HEK293 (cell line): ENCODE data around the gene RNF144B.

Source experiments
- FEZF1 ChIP-seq: fragments of 450-650 bp; formaldehyde crosslinking; IDR thresholded peaks from 2 replicates; pipeline ENCODE4 v1.5.1; 2016; ENCODE audit warnings: missing biosample characterization, missing genetic modification characterization
- SP3 ChIP-seq: fragments of 450-650 bp; formaldehyde crosslinking; IDR thresholded peaks from 2 replicates; pipeline ENCODE4 v1.5.1; 2016; ENCODE audit warnings: missing biosample characterization, missing genetic modification characterization
- ZBTB48 ChIP-seq: fragments of 450-650 bp; formaldehyde crosslinking; IDR thresholded peaks from 2 replicates; pipeline ENCODE4 v1.5.1; 2016; ENCODE audit warnings: missing biosample characterization, missing genetic modification characterization
- ZFP37 ChIP-seq: fragments of 450-650 bp; formaldehyde crosslinking; IDR thresholded peaks from 2 replicates; pipeline ENCODE4 v1.5.1; 2016; ENCODE audit warnings: missing biosample characterization, missing genetic modification characterization
- ZNF24 ChIP-seq: fragments of 450-650 bp; formaldehyde crosslinking; IDR thresholded peaks from 2 replicates; pipeline ENCODE4 v1.5.1; 2016; ENCODE audit warnings: missing biosample characterization, missing genetic modification characterization
- ZNF274 ChIP-seq, 2 experiments: fragments of 200-500 bp in 1 of 2; fragments of 450-650 bp in 1 of 2; sonication (Bioruptor generic) in 1 of 2; formaldehyde crosslinking in 1 of 2; IDR thresholded peaks; 2 replicates each; pipeline versions ENCODE4 v1.5.1 to v1.6.1; 2014 to 2016; ENCODE audit warnings: borderline replicate concordance in 1 of 2, inconsistent platforms in 1 of 2, low read length in 1 of 2, missing biosample characterization in 1 of 2, missing genetic modification characterization in 1 of 2
- ZNF776 ChIP-seq: fragments of 450-650 bp; formaldehyde crosslinking; IDR thresholded peaks from 2 replicates; pipeline ENCODE4 v1.5.0; 2017; ENCODE audit warnings: missing biosample characterization, missing genetic modification characterization, borderline replicate concordance
- TF ChIP-seq, protein P1 (sequence below): fragments of 450-650 bp; formaldehyde crosslinking; IDR thresholded peaks from 2 replicates; pipeline ENCODE4 v1.5.1; 2016; ENCODE audit warnings: missing biosample characterization, missing genetic modification characterization
- TF ChIP-seq, protein P2 (sequence below): fragments of 450-650 bp; formaldehyde crosslinking; IDR thresholded peaks from 2 replicates; pipeline ENCODE4 v1.5.1; 2017; ENCODE audit warnings: missing biosample characterization, missing genetic modification characterization
- TF ChIP-seq, protein P3 (sequence below): fragments of 450-650 bp; formaldehyde crosslinking; IDR thresholded peaks from 2 replicates; pipeline ENCODE4 v1.5.1; 2017; ENCODE audit warnings: missing biosample characterization, mild to moderate bottlenecking, missing genetic modification characterization, moderate library complexity

DNA sequence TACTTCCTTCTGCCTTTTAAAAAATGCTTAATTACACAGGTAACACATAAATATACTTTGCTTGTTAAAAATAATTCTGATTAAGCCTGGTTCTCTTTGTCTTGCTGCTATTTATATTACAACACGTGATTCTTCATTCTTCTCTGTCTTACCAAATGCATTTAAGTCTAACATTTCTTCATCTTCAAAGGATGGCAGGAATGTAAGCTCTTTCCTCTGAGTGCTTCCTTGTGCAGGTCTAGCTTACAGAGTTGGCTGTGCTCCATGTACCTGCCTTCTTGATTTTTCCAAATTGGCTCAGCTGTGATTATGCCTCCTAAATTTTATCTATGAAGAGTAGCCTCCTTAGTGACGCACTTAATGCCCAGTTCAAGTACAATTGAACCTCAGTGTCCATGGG lies 44.4 kb downstream of the RNF144B start:
- no peak for TF ChIP-seq ZFP37 (tag by site-specific recombination)
- TF ChIP-seq, protein P1, sequence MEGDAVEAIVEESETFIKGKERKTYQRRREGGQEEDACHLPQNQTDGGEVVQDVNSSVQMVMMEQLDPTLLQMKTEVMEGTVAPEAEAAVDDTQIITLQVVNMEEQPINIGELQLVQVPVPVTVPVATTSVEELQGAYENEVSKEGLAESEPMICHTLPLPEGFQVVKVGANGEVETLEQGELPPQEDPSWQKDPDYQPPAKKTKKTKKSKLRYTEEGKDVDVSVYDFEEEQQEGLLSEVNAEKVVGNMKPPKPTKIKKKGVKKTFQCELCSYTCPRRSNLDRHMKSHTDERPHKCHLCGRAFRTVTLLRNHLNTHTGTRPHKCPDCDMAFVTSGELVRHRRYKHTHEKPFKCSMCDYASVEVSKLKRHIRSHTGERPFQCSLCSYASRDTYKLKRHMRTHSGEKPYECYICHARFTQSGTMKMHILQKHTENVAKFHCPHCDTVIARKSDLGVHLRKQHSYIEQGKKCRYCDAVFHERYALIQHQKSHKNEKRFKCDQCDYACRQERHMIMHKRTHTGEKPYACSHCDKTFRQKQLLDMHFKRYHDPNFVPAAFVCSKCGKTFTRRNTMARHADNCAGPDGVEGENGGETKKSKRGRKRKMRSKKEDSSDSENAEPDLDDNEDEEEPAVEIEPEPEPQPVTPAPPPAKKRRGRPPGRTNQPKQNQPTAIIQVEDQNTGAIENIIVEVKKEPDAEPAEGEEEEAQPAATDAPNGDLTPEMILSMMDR (tag by site-specific recombination): no peak
- TF ChIP-seq ZBTB48: no peak
- TF ChIP-seq, protein P2, sequence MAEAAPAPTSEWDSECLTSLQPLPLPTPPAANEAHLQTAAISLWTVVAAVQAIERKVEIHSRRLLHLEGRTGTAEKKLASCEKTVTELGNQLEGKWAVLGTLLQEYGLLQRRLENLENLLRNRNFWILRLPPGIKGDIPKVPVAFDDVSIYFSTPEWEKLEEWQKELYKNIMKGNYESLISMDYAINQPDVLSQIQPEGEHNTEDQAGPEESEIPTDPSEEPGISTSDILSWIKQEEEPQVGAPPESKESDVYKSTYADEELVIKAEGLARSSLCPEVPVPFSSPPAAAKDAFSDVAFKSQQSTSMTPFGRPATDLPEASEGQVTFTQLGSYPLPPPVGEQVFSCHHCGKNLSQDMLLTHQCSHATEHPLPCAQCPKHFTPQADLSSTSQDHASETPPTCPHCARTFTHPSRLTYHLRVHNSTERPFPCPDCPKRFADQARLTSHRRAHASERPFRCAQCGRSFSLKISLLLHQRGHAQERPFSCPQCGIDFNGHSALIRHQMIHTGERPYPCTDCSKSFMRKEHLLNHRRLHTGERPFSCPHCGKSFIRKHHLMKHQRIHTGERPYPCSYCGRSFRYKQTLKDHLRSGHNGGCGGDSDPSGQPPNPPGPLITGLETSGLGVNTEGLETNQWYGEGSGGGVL (tag by site-specific recombination): no peak
- TF ChIP-seq FEZF1 (tag by site-specific recombination): no peak
- TF ChIP-seq ZNF274 (IDR thresholded peaks at IDR 0.05; ENCODE audit: low read length): no peak
- TF ChIP-seq ZNF274 (tag by site-specific recombination; IDR thresholded peaks at IDR 0.05; ENCODE audit: borderline replicate concordance): no peak
- TF ChIP-seq, protein P3, sequence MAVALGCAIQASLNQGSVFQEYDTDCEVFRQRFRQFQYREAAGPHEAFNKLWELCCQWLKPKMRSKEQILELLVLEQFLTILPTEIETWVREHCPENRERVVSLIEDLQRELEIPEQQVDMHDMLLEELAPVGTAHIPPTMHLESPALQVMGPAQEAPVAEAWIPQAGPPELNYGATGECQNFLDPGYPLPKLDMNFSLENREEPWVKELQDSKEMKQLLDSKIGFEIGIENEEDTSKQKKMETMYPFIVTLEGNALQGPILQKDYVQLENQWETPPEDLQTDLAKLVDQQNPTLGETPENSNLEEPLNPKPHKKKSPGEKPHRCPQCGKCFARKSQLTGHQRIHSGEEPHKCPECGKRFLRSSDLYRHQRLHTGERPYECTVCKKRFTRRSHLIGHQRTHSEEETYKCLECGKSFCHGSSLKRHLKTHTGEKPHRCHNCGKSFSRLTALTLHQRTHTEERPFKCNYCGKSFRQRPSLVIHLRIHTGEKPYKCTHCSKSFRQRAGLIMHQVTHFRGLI (tag by site-specific recombination): no peak
- no peak for TF ChIP-seq SP3 (tag by site-specific recombination)
- TF ChIP-seq ZNF24 (tag by site-specific recombination): no peak
- TF ChIP-seq ZNF776 (tag by site-specific recombination): no peak
